Stomach (tissue), 4 donors: ENCODE results near the gene PPM1L.

Experiments
- CTCF ChIP-seq, 7 experiments: fragments of 450-650 bp in 4 of 7; fragments of 200-600 bp in 3 of 7; sonication (generic) in 3 of 7; IDR thresholded peaks; one replicate each; pipeline ENCODE4 v1.5.1; 2016 to 2019; ENCODE audit warnings: antibody characterized with exemption in 7 of 7, control low read depth in 2 of 7, mild to moderate bottlenecking in 1 of 7
- EP300 ChIP-seq: sonication (generic); formaldehyde crosslinking; IDR thresholded peaks from one replicate; pipeline ENCODE4 v1.6.1; 2017; ENCODE audit warnings: antibody characterized with exemption
- POLR2A ChIP-seq, 4 donors: fragments of 450-650 bp; IDR thresholded peaks; one replicate each; pipeline ENCODE4 v1.6.1; 2016; ENCODE audit warnings: antibody characterized with exemption in 4 of 4, control low read depth in 2 of 4, mild to moderate bottlenecking in 1 of 4, moderate library complexity in 1 of 4
- POLR2AphosphoS5 ChIP-seq, 3 donors: sonication (generic); formaldehyde crosslinking; IDR thresholded peaks; one replicate each; pipeline ENCODE4 v1.6.1; 2016; ENCODE audit warnings: antibody characterized with exemption in 3 of 3

- no peak for TF ChIP-seq CTCF (IDR thresholded peaks at IDR 0.05)
- no peak for TF ChIP-seq EP300
- no peak for TF ChIP-seq POLR2AphosphoS5 (IDR thresholded peaks at IDR 0.05)
- TF ChIP-seq POLR2A (IDR thresholded peaks at IDR 0.05): no peak
Measured at GRCh38 chr3:160977773-160978172, 221.7 kb downstream of the PPM1L start.
